Muscle layer of duodenum (tissue), 2 donors: ENCODE results near the gene NGB.

Source experiments
- H3K27ac ChIP-seq: one replicate; pipeline ENCODE4 v1.7.0; 2013; ENCODE audit warnings: mild to moderate bottlenecking, low read length
- H3K27me3 ChIP-seq: one replicate; pipeline ENCODE4 v1.7.0; 2013; ENCODE audit warnings: low read depth, mild to moderate bottlenecking, control low read depth, low read length
- H3K36me3 ChIP-seq, 2 donors: one replicate each; pipeline ENCODE4 v1.7.0; 2013; ENCODE audit warnings: low read length in 2 of 2, control low read depth in 1 of 2, mild to moderate bottlenecking in 1 of 2; ENCODE audit not compliant: insufficient read depth in 2 of 2, control insufficient read depth in 1 of 2
- H3K4me1 ChIP-seq, 2 donors: one replicate each; pipeline ENCODE4 v1.7.0; 2013; ENCODE audit warnings: low read length in 2 of 2, mild to moderate bottlenecking in 2 of 2, control low read depth in 1 of 2, moderate library complexity in 1 of 2; ENCODE audit not compliant: insufficient read depth in 2 of 2, control insufficient read depth in 1 of 2
- H3K4me3 ChIP-seq, 2 donors: one replicate each; pipeline ENCODE4 v1.7.0; 2013; ENCODE audit warnings: low read length in 2 of 2, low read depth in 1 of 2, mild to moderate bottlenecking in 1 of 2
- H3K9me3 ChIP-seq, 2 donors: one replicate each; pipeline ENCODE4 v1.7.0; 2013; ENCODE audit warnings: low read length in 2 of 2, control low read depth in 1 of 2, mild to moderate bottlenecking in 1 of 2; ENCODE audit not compliant: control insufficient read depth in 1 of 2
- donor health status: healthy.

NGB gene

GRCh38 chr14:77264466-77265186, 6.4 kb downstream of the NGB start:
- peaks cover 5% of the 10 kb centered on the region for H3K27me3 ChIP-seq
- H3K36me3 ChIP-seq: no peaks in the 10 kb centered on the region
- H3K27ac ChIP-seq: no peak overlapping the region
- H3K9me3 ChIP-seq: peaks cover 6 to 9% of the 10 kb centered on the region in 2 donors
- no peak overlapping the region for H3K4me3 ChIP-seq
- no peaks in the 10 kb centered on the region for H3K4me1 ChIP-seq

- H3K27ac ChIP-seq: no peak overlapping the region
- H3K27me3 ChIP-seq: no peaks in the 10 kb centered on the region
- H3K36me3 ChIP-seq: no peaks in the 10 kb centered on the region
- no peaks in the 10 kb centered on the region for H3K4me1 ChIP-seq
- H3K4me3 ChIP-seq: no peak overlapping the region
- no peaks in the 10 kb centered on the region for H3K9me3 ChIP-seq
Observed at GRCh38 chr14:77260631-77261030, 10.4 kb downstream of the NGB start.

DNA sequence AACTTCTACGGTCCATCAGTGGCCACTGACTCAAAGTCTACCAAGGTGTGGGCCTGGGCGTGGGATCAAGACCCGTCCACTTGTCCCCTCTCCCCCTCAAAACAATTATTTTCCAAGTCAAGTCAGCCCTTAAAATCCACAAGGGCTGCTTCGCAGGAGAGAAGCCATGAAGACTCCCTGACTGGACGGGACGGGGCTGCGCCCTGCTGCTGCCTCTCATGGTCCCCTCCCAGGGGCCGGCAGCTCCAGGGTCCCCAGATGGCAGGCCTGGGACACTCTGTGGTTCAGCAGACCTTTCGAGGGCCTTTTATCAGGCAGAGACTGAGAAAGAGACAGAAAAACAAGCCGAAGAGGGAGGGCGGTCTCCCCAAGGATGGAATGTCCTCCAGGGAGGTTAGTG, 10.8 kb downstream of the NGB start:
- H3K4me1 ChIP-seq: no peaks in the 10 kb centered on the region
- H3K27me3 ChIP-seq: no peaks in the 10 kb centered on the region
- no peak overlapping the region for H3K27ac ChIP-seq
- no peaks in the 10 kb centered on the region for H3K9me3 ChIP-seq
- H3K4me3 ChIP-seq: no peak overlapping the region
- H3K36me3 ChIP-seq: no peaks in the 10 kb centered on the region

GRCh38 chr14:77259025-77259715, 11.8 kb downstream of the NGB start:
- no peaks in the 10 kb centered on the region for H3K36me3 ChIP-seq
- no peaks in the 10 kb centered on the region for H3K9me3 ChIP-seq
- H3K27me3 ChIP-seq: no peaks in the 10 kb centered on the region
- H3K4me3 ChIP-seq: no peak overlapping the region
- no peaks in the 10 kb centered on the region for H3K4me1 ChIP-seq
- H3K27ac ChIP-seq: no peak overlapping the region

DNA sequence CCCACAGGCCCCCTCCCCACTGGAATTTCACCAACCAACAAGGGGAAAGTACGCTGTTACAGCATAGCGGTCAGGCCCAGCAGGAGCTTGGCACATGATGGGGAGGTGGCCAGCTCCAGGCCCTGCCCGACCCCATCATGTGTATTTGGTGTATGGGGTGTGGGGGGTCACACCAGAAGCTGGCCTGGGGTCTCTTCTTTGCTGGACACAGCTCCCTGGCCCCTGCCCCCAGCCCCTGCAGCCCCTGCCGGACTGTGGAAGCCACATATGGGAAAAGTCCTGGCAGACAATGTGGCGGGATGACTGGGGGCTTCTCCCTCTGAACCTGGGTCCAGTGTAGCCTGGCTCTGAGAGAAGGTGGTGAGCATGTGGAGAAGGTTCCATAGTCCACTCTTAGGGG, 12.4 kb downstream of the NGB start:
- Histone ChIP-seq H3K27ac (no peak overlapping the region), H3K27me3 (no peaks in the 10 kb centered on the region)

GRCh38 chr14:77257700-77258099, 13.3 kb downstream of the NGB start:
- no peak overlapping the region for H3K4me3 ChIP-seq
- no peak overlapping the region for H3K27ac ChIP-seq
- no peaks in the 10 kb centered on the region for H3K9me3 ChIP-seq
- no peaks in the 10 kb centered on the region for H3K36me3 ChIP-seq
- H3K27me3 ChIP-seq: no peaks in the 10 kb centered on the region
- H3K4me1 ChIP-seq: no peaks in the 10 kb centered on the region

More for the DNA sequence above, 12.4 kb downstream of the NGB start:
- Histone ChIP-seq H3K9me3 (no peaks in the 10 kb centered on the region), H3K4me1 (no peaks in the 10 kb centered on the region), H3K4me3 (no peak overlapping the region), H3K36me3 (no peaks in the 10 kb centered on the region)

DNA sequence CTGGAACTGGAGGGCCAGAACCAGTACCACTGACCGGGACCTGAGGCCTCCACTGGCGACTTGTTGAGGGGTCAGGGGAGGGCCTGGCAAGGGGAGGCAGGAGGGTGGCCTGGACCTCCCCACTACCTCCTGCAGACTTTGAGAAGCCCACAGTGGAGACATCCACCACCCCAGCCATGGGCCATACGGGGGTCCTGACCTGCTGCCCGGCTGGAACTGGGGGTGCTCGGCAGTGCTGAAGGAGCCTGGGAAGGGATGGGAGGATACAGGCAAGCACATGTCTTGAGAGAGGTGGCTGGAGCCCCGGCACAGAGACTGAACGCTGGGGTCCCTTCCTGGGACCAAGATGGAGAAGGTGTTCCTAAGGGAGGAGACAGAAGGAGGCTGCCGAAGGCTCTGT, 14.3 kb downstream of the NGB start:
- Histone ChIP-seq H3K4me1 (no peaks in the 10 kb centered on the region), H3K9me3 (no peaks in the 10 kb centered on the region), H3K27ac (no peak overlapping the region), H3K27me3 (no peaks in the 10 kb centered on the region), H3K4me3 (no peak overlapping the region), H3K36me3 (no peaks in the 10 kb centered on the region)

DNA sequence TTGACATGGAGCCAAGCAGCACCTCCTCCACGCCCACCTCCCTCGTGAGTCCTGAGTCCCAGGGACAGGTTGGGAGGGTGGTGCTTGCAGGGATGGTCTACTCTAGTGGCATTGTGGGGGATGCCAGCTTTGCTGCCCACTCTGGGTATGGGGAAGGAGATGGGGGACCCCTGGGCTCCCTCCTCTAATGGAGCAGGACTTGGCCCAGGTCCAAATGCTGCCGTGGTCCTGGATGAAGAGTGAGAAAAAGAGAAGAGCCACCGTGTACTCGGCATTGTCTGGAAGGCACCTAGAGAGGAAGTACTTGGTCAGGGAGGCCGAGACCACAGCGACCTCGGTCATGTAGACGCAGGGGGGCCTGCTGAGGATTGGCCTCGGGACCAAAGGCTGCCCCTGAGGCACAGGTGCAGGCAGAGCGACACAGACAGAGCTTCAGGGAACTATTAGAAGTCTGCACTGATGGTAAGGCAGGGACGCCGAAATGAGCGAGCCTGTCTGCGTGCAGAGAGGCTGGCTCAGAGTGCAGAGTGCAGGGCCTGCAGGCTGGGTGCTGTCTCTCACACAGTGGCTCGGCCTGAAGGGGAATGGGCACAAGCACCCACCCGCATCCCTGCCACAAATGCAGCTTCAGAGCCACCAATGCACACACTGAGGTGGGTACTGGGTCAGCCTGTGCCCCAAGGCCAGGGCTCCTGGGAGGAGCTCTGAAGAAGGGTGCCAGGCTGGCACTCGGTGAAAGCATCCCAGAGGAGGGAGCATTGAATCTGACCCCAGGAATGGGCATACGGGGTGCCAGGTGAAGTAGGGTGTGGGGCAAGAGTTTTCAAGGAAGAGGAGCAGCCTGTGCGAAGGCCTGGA, 17.4 kb downstream of the NGB start:
- Histone ChIP-seq H3K9me3 (no peaks in the 10 kb centered on the region), H3K27me3 (no peaks in the 10 kb centered on the region), H3K36me3 (no peaks in the 10 kb centered on the region), H3K4me1 (no peaks in the 10 kb centered on the region), H3K4me3 (no peak overlapping the region), H3K27ac (no peak overlapping the region)

GRCh38 chr14:77251870-77252269, 19.1 kb downstream of the NGB start:
- H3K36me3 ChIP-seq: no peaks in the 10 kb centered on the region
- H3K9me3 ChIP-seq: no peaks in the 10 kb centered on the region
- H3K27ac ChIP-seq: no peak overlapping the region
- no peaks in the 10 kb centered on the region for H3K4me1 ChIP-seq
- H3K27me3 ChIP-seq: no peaks in the 10 kb centered on the region
- no peak overlapping the region for H3K4me3 ChIP-seq

GRCh38 chr14:77250927-77251326, 20.1 kb downstream of the NGB start:
- H3K4me3 ChIP-seq: no peak overlapping the region
- no peaks in the 10 kb centered on the region for H3K36me3 ChIP-seq
- H3K4me1 ChIP-seq: no peaks in the 10 kb centered on the region
- no peaks in the 10 kb centered on the region for H3K9me3 ChIP-seq
- no peaks in the 10 kb centered on the region for H3K27me3 ChIP-seq
- no peak overlapping the region for H3K27ac ChIP-seq

- Histone ChIP-seq H3K9me3 (no peaks in the 10 kb centered on the region), H3K4me1 (no peaks in the 10 kb centered on the region), H3K27ac (no peak overlapping the region), H3K4me3 (no peak overlapping the region), H3K36me3 (no peaks in the 10 kb centered on the region), H3K27me3 (no peaks in the 10 kb centered on the region)
Observed at GRCh38 chr14:77249286-77249685, 21.7 kb downstream of the NGB start.
